Measurements from ENCODE around the gene B4GALNT2.

GRCh38 chr17:49209061-49209571 lies 76.5 kb downstream of the B4GALNT2 start:
- TF ChIP-seq CTCF (IDR thresholded peaks at IDR 0.05) (no peak), POLR2A (IDR thresholded peaks at IDR 0.05) (no peak)
